GM08714 (cell line): ENCODE measurements around the gene COL23A1.

Experiments used
- H3K4me3 ChIP-seq: fragments of 200-500 bp; sonication (Bioruptor generic); 2 replicates; pipeline ENCODE4 v1.5.1; 2014; ENCODE audit warnings: mild to moderate bottlenecking, low read length, inconsistent platforms
- ZNF274 ChIP-seq: IDR thresholded peaks from 2 replicates; pipeline ENCODE4 v1.6.1; 2012; ENCODE audit warnings: mild to moderate bottlenecking, low read depth, low read length

Gene COL23A1

GRCh38 chr5:178536541-178537466 is 53.4 kb downstream of the COL23A1 start:
- no peak overlapping the region for H3K4me3 ChIP-seq
- TF ChIP-seq ZNF274 = no peak

GRCh38 chr5:178535299-178536175 is 54.7 kb downstream of the COL23A1 start:
- TF ChIP-seq ZNF274 = no peak
- H3K4me3 ChIP-seq = no peak overlapping the region

- no peak overlapping the region for H3K4me3 ChIP-seq
These were observed 57.1 kb downstream of the COL23A1 start for GRCh38 chr5:178533136-178533535.

DNA sequence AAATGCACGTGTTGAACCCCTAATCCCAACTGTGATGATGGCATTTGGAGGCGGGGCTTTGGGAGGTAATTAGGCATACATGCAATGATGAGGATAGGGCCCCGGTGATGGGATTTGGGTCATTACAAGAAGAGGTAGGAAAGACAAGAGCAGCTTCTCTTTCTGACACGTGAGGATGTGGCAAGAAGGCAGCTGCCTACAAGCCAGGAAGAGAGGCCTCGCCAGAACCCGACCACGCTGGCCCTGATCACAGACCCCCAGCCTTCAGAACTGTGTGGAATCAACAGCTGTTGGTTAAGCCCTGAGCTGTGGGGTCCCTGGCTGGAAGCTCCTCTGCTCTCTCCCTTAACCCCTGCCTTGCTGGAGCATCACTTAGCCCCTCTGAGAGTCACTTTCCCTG is 57.5 kb downstream of the COL23A1 start:
- TF ChIP-seq ZNF274 = no peak

More at GRCh38 chr5:178533136-178533535, 57.1 kb downstream of the COL23A1 start:
- TF ChIP-seq ZNF274 = no peak

GRCh38 chr5:178532236-178532635 is 58.0 kb downstream of the COL23A1 start:
- TF ChIP-seq ZNF274 = no peak

More for the DNA sequence above, 57.5 kb downstream of the COL23A1 start:
- no peak overlapping the region for H3K4me3 ChIP-seq

GRCh38 chr5:178531786-178532185 is 58.4 kb downstream of the COL23A1 start:
- no peak overlapping the region for H3K4me3 ChIP-seq
- TF ChIP-seq ZNF274 = no peak

More at GRCh38 chr5:178532236-178532635, 58.0 kb downstream of the COL23A1 start:
- H3K4me3 ChIP-seq = no peak overlapping the region

DNA sequence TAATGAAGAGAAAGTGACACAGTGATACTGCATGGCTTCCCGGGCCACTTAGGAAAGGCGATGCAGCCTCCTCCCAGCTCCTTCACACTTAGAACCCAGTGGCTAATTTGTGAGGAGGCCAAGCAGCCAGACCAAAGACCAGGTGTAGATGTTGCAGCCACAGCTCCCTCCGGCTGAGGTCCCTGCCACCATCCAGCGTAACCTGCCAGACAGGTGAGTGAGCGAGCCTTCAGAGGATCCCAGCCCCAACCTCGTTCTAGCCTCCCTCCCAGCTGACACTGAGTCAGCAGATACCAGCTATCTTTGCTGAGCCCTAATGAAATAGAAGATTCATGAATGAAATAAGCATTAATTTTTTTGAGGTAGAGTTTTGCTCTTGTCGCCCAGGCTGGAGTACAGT is 59.7 kb downstream of the COL23A1 start:
- no peak for TF ChIP-seq ZNF274
- no peak overlapping the region for H3K4me3 ChIP-seq

GRCh38 chr5:178529080-178529479 is 61.1 kb downstream of the COL23A1 start:
- no peak for TF ChIP-seq ZNF274

DNA sequence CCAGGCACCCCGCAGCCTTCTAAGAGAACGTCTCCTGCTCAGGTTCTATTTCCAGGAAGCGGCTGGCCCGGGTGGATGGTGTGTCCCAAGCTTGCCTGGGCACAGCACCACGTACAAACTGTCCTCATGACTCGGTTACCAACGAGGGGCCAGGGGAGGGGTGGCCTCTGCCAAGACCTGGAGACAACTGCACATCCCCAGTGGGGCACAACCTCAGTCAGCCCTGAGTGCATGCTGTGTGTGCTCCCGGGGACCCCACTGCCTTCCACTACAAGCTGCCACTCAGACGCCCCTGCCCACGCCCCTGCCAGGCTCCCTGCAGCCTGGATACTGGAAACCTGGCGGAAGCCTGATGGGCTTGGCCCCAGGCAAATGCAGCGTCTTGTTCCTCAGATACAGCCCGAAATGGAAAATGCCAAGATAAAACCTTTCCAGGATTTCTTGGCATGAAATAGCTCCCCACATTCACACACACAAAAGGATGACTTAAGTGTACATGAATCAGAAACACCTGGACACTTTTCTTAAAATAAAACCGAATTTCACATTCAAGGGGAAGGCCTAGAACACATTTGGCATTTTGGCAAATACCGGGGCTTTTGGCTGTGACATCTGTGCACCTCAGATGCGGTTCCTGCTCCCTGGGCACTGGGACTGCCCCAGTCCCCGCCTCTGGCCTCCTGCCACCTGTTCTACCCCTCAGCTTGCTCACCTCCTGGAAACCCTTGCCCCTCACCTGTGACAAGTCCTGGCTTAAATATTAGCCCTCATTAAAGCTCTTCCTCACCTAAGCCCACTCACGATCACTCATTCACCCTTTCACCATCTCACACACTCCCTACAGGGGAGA is 62.5 kb downstream of the COL23A1 start:
- H3K4me3 ChIP-seq = no peak overlapping the region
- TF ChIP-seq ZNF274 = no peak

More at GRCh38 chr5:178529080-178529479, 61.1 kb downstream of the COL23A1 start:
- no peak overlapping the region for H3K4me3 ChIP-seq

GRCh38 chr5:178526773-178527457 is 63.3 kb downstream of the COL23A1 start:
- no peak for TF ChIP-seq ZNF274
- H3K4me3 ChIP-seq = no peak overlapping the region

DNA sequence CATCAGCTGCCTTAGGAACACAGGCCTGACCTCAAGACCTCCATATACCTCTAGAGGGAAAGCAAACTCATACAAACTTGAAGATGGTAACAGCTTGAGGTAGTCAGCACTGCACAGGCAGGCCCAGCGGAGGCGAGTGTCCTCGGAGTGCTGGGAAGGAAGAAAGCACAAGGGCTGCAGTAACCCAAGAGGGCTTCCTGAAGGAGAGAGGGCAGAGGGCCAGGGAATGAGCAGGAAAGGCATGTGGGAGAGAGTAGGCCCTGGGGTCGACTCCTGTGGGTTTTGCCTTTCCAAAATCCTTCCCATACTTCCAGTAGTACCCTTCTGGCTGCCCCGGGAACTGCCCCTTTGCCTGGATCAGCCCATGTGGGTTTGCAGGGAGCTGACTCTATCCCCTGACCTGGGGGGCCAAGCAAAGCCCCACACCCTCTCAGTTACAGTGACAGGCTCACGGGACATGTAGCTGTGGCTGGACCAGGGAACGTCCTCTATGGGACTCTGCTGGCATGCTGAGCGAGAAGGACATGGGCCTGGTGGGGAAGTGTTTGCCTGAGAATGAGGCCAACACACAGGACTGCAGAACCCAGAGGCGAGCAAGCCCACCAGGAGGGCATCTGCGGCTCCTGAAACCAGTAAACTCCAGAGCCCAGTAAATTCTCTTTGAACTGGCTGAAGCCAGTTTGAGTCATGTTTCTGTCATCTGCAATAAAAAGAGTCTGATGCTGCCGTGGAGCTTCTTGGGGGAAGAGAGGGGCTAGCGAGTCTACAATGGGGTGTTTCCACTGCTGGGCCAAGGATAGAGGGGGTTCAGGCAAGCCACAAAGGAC is 64.1 kb downstream of the COL23A1 start:
- TF ChIP-seq ZNF274 = no peak
- no peak overlapping the region for H3K4me3 ChIP-seq

GRCh38 chr5:178524093-178524882 is 65.9 kb downstream of the COL23A1 start:
- no peak overlapping the region for H3K4me3 ChIP-seq
- TF ChIP-seq ZNF274 = no peak
